ENCODE results near the gene INHBB.

DNA sequence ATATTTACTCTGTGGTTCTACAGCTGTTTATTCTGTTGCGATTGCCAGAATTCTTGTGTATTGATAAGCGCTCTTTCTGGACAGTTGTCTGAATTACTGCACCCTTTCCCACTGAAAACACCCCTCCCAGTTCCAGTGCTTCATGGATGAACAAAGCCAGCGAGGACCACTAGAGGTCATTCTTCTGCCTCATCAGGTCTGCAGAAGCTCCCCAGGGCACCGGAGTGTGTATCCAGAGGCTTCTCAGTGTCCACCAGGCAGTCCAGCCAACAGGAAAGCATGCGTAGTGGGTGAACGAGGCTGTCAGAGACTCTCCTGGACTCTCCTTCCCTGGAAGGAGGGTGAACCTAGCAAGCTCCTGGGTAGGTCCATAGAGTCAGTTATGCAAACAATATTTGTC lies 40.6 kb upstream of the INHBB start:
- no peak for TF ChIP-seq CTCF (IDR thresholded peaks at IDR 0.05)
- TF ChIP-seq EP300 (IDR thresholded peaks at IDR 0.05) = no peak
- no peak for TF ChIP-seq POLR2A (IDR thresholded peaks at IDR 0.05)

All from stomach (tissue), 4 donors.